K562 (cell line): Measurements from ENCODE around the gene ZFYVE28. TPM values are rescaled to one million over a fixed set of nuclear protein-coding genes. Genes with fewer than 3 reads are reported as not detected.
A peak's percentile ranks its signal among the peaks of the same experiment; 100 is the strongest.

Experiments
- CBX5 ChIP-seq: IDR thresholded peaks from 2 replicates; pipeline ENCODE4 v1.6.1; 2014; ENCODE audit warnings: low read depth, borderline replicate concordance
- CREBBP ChIP-seq: IDR thresholded peaks from one replicate; pipeline ENCODE4 v1.6.1; 2012; ENCODE audit warnings: low read depth, mild to moderate bottlenecking, control low read depth, inconsistent platforms, low read length
- E2F5 ChIP-seq: sonication (generic); formaldehyde crosslinking; IDR thresholded peaks from 2 replicates; pipeline ENCODE4 v1.8.0; 2022; ENCODE audit warnings: mild to moderate bottlenecking, missing genetic modification reagents
- GTF2A2 ChIP-seq: IDR thresholded peaks from 2 replicates; pipeline ENCODE4 v1.6.1; 2016; ENCODE audit warnings: mild to moderate bottlenecking, missing genetic modification characterization, missing compliant biosample characterization
- HBP1 ChIP-seq: fragments of 450-650 bp; formaldehyde crosslinking; IDR thresholded peaks from 2 replicates; pipeline ENCODE4 v1.4.0; 2022; ENCODE audit warnings: missing genetic modification characterization
- KLF13 ChIP-seq: fragments of 450-650 bp; IDR thresholded peaks from 2 replicates; pipeline ENCODE4 v1.6.1; 2016; ENCODE audit warnings: missing genetic modification characterization, low read depth, mild to moderate bottlenecking, missing compliant biosample characterization, moderate library complexity, borderline replicate concordance
- MAFF ChIP-seq: IDR thresholded peaks from 2 replicates; pipeline ENCODE4 v1.6.1; 2012; ENCODE audit warnings: low read length, improper control_type of control experiment
- NBN ChIP-seq: fragments of 450-650 bp; IDR thresholded peaks from 2 replicates; pipeline ENCODE4 v1.6.1; 2016; ENCODE audit warnings: low read depth, mild to moderate bottlenecking
- RAD51 ChIP-seq: fragments of 450-650 bp; IDR thresholded peaks from 2 replicates; pipeline ENCODE4 v1.7.1; 2016; ENCODE audit warnings: low read depth, mild to moderate bottlenecking, borderline replicate concordance
- RREB1 ChIP-seq: fragments of 250-450 bp; sonication (Bioruptor Pico); IDR thresholded peaks from 2 replicates; pipeline ENCODE4 v1.4.0; 2020
- TCF7L2 ChIP-seq: fragments of 150-350 bp; IDR thresholded peaks from 2 replicates; pipeline ENCODE4 v1.6.1; 2016; ENCODE audit warnings: low read depth, mild to moderate bottlenecking, low read length, moderate library complexity
- THRA ChIP-seq: fragments of 450-650 bp; IDR thresholded peaks from 2 replicates; pipeline ENCODE4 v1.6.1; 2017; ENCODE audit warnings: mild to moderate bottlenecking, moderate library complexity
- ZEB2 ChIP-seq: fragments of 450-650 bp; IDR thresholded peaks from 2 replicates; pipeline ENCODE4 v1.6.1; 2016
- ZNF140 ChIP-seq: fragments of 250-450 bp; sonication (Bioruptor Pico); IDR thresholded peaks from 2 replicates; pipeline ENCODE4 v1.8.0; 2021; ENCODE audit warnings: moderate library complexity, mild to moderate bottlenecking, inconsistent platforms
- ZNF274 ChIP-seq: IDR thresholded peaks from 2 replicates; pipeline ENCODE4 v1.6.1; 2011; ENCODE audit warnings: low read depth, mild to moderate bottlenecking, low read length, moderate library complexity, borderline replicate concordance
- ZNF511 ChIP-seq: sonication (generic); formaldehyde crosslinking; IDR thresholded peaks from 2 replicates; pipeline ENCODE4 v1.8.0; 2022; ENCODE audit warnings: mild to moderate bottlenecking, missing genetic modification reagents
- ZNF584 ChIP-seq: fragments of 200-800 bp; sonication (Bioruptor generic); IDR thresholded peaks from 2 replicates; pipeline ENCODE4 v1.6.1; 2016; ENCODE audit warnings: low read depth, mild to moderate bottlenecking, missing genetic modification characterization, missing compliant biosample characterization
- ZNF780A ChIP-seq: fragments of 250-450 bp; sonication (Bioruptor Pico); IDR thresholded peaks from 2 replicates; pipeline ENCODE4 v1.5.0; 2021; ENCODE audit warnings: mild to moderate bottlenecking
- polyA plus RNA-seq, 8 experiments: library from polyadenylated mRNA; depleted of rRNA in 4 of 8; stranded (reverse) in 5 of 8; unstranded in 3 of 8; fragments of >200 nt; fragmentation: Nextera tagmentation in 2 of 8; fragmentation: Illumina TruSeq in 1 of 8; extraction: Ambion mirVana in 2 of 8; extraction: Trizol in 1 of 8; gene quantifications; 2 replicates each; pipeline versions ENCODE4 v1.2.1 to v1.2.3, GENCODE V29; 2011 to 2014; ENCODE audit warnings: inconsistent platforms in 1 of 8, missing spikeins in 1 of 8
- total RNA-seq, 7 experiments: library from RNA; depleted of rRNA in 6 of 7; stranded (reverse); fragments of >200 nt in 6 of 7; fragmentation: Illumina TruSeq in 2 of 7; extraction: Trizol in 2 of 7; gene quantifications; 2 replicates each; pipeline versions ENCODE4 v1.2.1 to v1.2.3, GENCODE V29; 2011 to 2021; ENCODE audit warnings: low replicate concordance in 1 of 7

The ZFYVE28 gene
- total and polyA plus RNA-seq, 9 of the 15 experiments (the other 6 are each of a cell fraction or from before 2014, with no cell fraction given), result 1.3 to 24.8 (median 8.9) TPM

GRCh38 chr4:2241410-2242353 lies 176.8 kb downstream of the ZFYVE28 start, which contains the start of the genes HAUS3 and POLN (continued):
- TF ChIP-seq TCF7L2, result no peak
- TF ChIP-seq ZNF140 (CRISPR knock-in tag), result no peak
- TF ChIP-seq RAD51, result no peak
- no peak for TF ChIP-seq E2F5 (CRISPR knock-in tag)
- TF ChIP-seq ZNF274, result no peak
- no peak for TF ChIP-seq CBX5
- TF ChIP-seq ZNF780A (CRISPR knock-in tag), result no peak
- 0 out of 2 replicates have a peak, but pooled peaks have one; percentile 20 for TF ChIP-seq RREB1 (CRISPR knock-in tag)
- no peak for TF ChIP-seq ZNF584 (CRISPR knock-in tag)
- no peak for TF ChIP-seq MAFF
- peak; percentile 90 for TF ChIP-seq ZNF511 (CRISPR knock-in tag)
- no peak for TF ChIP-seq GTF2A2 (tag)
- TF ChIP-seq THRA, result no peak
- no peak for TF ChIP-seq HBP1 (CRISPR knock-in tag)
- no peak for TF ChIP-seq KLF13
- no peak for TF ChIP-seq ZEB2
- no peak for TF ChIP-seq NBN
- TF ChIP-seq CREBBP, result no peak
